GM18868 (cell line): Measurements from ENCODE around the gene CSE1L.
"Not testable (repeated sequence)": the region's sequence is repeated elsewhere in the genome, so short reads cannot be mapped to it uniquely, and the experiment has no call there.

Source experiments
- ATAC-seq: cut with Tn5 transposase; IDR thresholded peaks from one replicate; pipeline ENCODE4 v1.9.1; 2021; ENCODE audit warnings: mild to moderate bottlenecking, moderate library complexity; ENCODE audit not compliant: unreplicated experiment

CSE1L gene

GRCh38 chr20:49122920-49123319, 76.8 kb downstream of the CSE1L start:
- no peak for ATAC-seq

GRCh38 chr20:49123982-49124381, 77.9 kb downstream of the CSE1L start:
- ATAC-seq = no peak

- no peak for ATAC-seq
Observed at GRCh38 chr20:49132995-49133478, 86.9 kb downstream of the CSE1L start.

- ATAC-seq = no peak
Observed at GRCh38 chr20:49133571-49133970, 87.5 kb downstream of the CSE1L start.

GRCh38 chr20:49134797-49135196, 88.7 kb downstream of the CSE1L start:
- not testable (repeated sequence) for ATAC-seq

GRCh38 chr20:49136817-49137571, 90.9 kb downstream of the CSE1L start:
- ATAC-seq = no peak

- no peak for ATAC-seq
Observed at GRCh38 chr20:49138431-49138830, 92.3 kb downstream of the CSE1L start.

GRCh38 chr20:49140411-49140810, 94.3 kb downstream of the CSE1L start:
- ATAC-seq = no peak

- no peak for ATAC-seq
Observed at GRCh38 chr20:49140834-49141233, 94.7 kb downstream of the CSE1L start.
